ENCODE measurements around the gene TMEM120B. TPM values are rescaled to one million over a fixed set of nuclear protein-coding genes. Genes with fewer than 3 reads are reported as not detected.
"Not testable (repeated sequence)": the region's sequence is repeated elsewhere in the genome, so short reads cannot be mapped to it uniquely, and the experiment has no call there.

TMEM120B gene
- total RNA-seq, 2 donors from 2014 or later, result 7.3 to 8.8 TPM

DNA sequence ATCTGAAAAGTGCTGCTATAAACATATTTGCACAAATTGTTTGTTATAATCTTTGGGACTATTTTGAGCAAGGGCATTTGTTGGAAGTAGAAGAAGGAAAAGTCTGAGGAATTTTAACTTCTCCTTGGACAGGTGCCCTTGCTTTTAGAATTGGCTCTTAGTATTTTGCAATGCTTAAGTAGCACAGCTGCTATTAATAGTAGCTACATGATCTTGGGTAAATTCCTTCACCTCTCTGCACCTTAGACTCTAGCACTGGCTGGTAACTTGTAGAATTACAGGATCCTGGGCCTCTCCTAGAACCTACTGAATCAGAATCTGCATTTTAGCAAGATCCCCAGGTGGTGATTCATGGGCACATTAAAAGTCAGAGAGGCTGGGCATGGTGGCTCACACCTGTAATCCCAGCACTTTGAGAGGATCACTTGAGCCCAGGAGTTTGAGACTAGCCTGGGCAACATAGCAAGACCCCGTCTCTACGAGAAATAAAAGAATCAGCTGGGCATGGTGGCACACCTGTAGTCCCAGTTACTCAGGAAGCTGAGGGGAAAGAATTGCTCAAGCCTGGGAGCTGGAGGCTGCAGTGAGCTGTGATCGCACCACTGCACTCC is 10.8 kb upstream of the TMEM120B start:
- DNase-seq (ENCODE audit: low spot score) (no peak), ATAC-seq (ENCODE audit: insufficient number of reproducible peaks, low FRiP score, low read depth) (no peak)
- Histone ChIP-seq H3K27ac (no peak overlapping the region), H3K36me3 (no peaks in the 10 kb centered on the region), H3K4me3 (no peak overlapping the region), H3K27me3 (replicated peaks; ENCODE audit: insufficient read depth) (no peaks in the 10 kb centered on the region), H3K9me3 (no peaks in the 10 kb centered on the region), H3K4me1 (ENCODE audit: control insufficient read depth in 1 of 2, low read depth in 2 of 2) (peaks cover 0 to 20% of the 10 kb centered on the region in 2 donors)
- TF ChIP-seq, protein P1, sequence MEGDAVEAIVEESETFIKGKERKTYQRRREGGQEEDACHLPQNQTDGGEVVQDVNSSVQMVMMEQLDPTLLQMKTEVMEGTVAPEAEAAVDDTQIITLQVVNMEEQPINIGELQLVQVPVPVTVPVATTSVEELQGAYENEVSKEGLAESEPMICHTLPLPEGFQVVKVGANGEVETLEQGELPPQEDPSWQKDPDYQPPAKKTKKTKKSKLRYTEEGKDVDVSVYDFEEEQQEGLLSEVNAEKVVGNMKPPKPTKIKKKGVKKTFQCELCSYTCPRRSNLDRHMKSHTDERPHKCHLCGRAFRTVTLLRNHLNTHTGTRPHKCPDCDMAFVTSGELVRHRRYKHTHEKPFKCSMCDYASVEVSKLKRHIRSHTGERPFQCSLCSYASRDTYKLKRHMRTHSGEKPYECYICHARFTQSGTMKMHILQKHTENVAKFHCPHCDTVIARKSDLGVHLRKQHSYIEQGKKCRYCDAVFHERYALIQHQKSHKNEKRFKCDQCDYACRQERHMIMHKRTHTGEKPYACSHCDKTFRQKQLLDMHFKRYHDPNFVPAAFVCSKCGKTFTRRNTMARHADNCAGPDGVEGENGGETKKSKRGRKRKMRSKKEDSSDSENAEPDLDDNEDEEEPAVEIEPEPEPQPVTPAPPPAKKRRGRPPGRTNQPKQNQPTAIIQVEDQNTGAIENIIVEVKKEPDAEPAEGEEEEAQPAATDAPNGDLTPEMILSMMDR (IDR thresholded peaks at IDR 0.05), result no peak

DNA sequence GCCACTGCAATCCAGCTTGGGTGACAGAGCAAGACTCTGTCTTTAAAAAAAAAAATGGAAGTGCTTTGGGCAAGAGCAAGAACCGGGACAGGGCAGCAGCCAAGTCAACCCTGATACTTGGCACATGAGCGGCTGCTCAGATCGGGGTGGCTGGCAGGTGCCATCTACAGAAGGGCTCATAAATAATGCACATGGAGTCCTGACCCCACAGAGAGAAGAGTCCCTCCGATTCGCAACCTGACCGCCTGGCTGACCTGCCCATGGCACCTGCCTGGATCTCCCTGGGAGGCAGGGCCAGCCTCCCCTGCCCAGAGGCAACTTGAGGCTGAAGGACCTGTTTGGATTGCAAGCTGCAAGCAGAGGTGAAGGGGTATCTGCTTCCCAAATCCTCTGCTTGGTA is 9.6 kb upstream of the TMEM120B start:
- Histone ChIP-seq H3K27ac (no peak overlapping the region), H3K9me3 (no peaks in the 10 kb centered on the region), H3K4me1 (ENCODE audit: control insufficient read depth in 1 of 2, low read depth in 2 of 2) (peaks cover 0 to 20% of the 10 kb centered on the region in 2 donors), H3K36me3 (no peaks in the 10 kb centered on the region), H3K27me3 (replicated peaks; ENCODE audit: insufficient read depth) (no peaks in the 10 kb centered on the region), H3K4me3 (no peak overlapping the region)
- DNase-seq (ENCODE audit: low spot score) (no peak), ATAC-seq (ENCODE audit: insufficient number of reproducible peaks, low FRiP score, low read depth) (no peak)
- TF ChIP-seq, protein P1 (IDR thresholded peaks at IDR 0.05), result no peak

DNA sequence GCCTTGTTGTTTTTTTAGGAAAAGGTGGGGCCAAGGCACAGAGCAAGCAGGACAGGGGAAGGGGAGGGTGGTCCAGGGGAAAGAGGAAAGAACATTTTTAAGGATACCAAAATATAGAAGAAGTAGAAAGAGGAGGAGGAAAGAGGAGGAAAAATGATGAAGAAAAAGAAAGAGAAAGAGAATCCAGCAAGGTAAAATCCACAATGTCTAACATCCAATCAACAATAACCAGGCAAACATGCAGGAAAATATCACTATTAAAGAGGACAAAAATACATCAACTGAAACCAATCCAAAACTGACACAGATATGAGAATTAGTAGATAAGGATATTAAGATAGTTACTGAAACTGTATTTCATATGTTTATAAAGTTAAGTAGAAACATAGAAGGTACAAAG is 7.0 kb upstream of the TMEM120B start:
- TF ChIP-seq, protein P1 (IDR thresholded peaks at IDR 0.05), result no peak
- no peaks in the 10 kb centered on the region for H3K27me3 ChIP-seq (replicated peaks; ENCODE audit: insufficient read depth)
- peaks cover 0 to 20% of the 10 kb centered on the region in 2 donors for H3K4me1 ChIP-seq (ENCODE audit: control insufficient read depth in 1 of 2, low read depth in 2 of 2)
- ATAC-seq (ENCODE audit: insufficient number of reproducible peaks, low FRiP score, low read depth) (no peak), DNase-seq (ENCODE audit: low spot score) (no peak)
- H3K36me3 ChIP-seq, result no peaks in the 10 kb centered on the region
- H3K9me3 ChIP-seq, result no peaks in the 10 kb centered on the region
- H3K4me3 ChIP-seq, result no peak overlapping the region
- H3K27ac ChIP-seq, result no peak overlapping the region

DNA sequence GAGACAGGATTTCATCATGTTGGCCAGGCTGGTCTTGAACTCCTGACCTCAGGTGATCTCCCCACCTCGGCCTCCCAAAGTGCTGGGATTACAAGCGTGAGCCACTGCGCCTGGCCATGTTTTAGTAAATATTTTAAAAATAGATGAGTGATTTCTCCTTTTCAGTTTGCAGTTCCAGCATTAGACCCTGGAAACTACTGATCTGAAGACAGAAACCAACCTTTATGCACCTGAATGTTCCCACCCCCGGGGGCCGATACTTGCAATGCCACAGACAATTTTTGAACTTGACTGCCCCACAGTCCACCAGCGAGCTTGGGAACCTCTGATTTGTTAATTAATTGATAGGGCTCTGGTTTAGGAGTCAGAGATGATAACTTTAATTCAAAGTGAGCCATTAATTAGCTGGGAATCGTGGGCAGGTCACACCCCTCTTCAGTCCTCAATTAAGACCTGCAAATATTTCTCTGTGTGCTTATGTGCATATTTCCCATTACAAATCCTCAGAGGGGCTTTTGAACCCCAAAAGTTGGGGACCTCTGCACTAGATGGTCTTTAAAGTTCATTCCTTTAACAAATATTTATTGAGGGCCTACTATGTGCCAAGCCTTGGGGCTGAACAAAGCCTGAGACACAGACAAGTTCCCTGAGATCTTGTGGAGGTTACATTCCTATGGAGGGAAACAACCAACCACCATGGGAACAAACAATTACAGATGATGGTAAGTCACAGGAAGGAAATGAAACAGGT is 4.1 kb upstream of the TMEM120B start:
- no peaks in the 10 kb centered on the region for H3K9me3 ChIP-seq
- no peak for ATAC-seq (ENCODE audit: insufficient number of reproducible peaks, low FRiP score, low read depth)
- H3K4me3 ChIP-seq, result no peak overlapping the region
- DNase-seq (ENCODE audit: low spot score), result no peak
- H3K27me3 ChIP-seq (replicated peaks; ENCODE audit: insufficient read depth), result no peaks in the 10 kb centered on the region
- no peak overlapping the region for H3K27ac ChIP-seq
- no peaks in the 10 kb centered on the region for H3K36me3 ChIP-seq
- peaks cover 5 to 16% of the 10 kb centered on the region in 2 donors for H3K4me1 ChIP-seq (ENCODE audit: control insufficient read depth in 1 of 2, low read depth in 2 of 2)
- TF ChIP-seq, protein P1 (IDR thresholded peaks at IDR 0.05), result no peak

DNA sequence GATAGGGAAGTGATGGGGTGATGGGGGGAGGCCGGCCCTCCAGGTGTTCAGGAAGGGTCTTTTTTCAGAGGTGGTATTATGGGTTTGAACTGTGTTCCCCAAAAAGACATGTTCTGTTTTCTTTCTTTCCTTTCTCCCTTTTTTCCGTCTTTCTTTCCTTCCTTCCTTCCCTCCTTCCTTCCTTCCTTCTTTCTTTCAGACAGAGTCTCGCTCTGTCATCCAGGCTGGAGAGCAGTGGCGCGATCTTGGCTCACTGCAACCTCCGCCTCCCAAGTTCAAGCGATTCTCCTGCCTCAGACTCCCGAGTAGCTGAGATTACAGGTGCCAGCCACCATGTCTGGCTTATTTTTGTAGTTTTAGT is 3.5 kb upstream of the TMEM120B start:
- ATAC-seq (ENCODE audit: insufficient number of reproducible peaks, low FRiP score, low read depth); H3K36me3 ChIP-seq; H3K4me3 ChIP-seq; DNase-seq (ENCODE audit: low spot score); H3K27me3 ChIP-seq (replicated peaks; ENCODE audit: insufficient read depth); H3K9me3 ChIP-seq; H3K27ac ChIP-seq: not testable (repeated sequence)
- peaks cover 8 to 21% of the 10 kb centered on the region in 2 donors for H3K4me1 ChIP-seq (ENCODE audit: control insufficient read depth in 1 of 2, low read depth in 2 of 2)

All from thoracic aorta (tissue), 2 donors.